HUDEP-2 (cell line): Measurements from ENCODE around the gene GGA1.
A peak's percentile ranks its signal among the peaks of the same experiment; 100 is the strongest.
"Not testable (repeated sequence)": the region's sequence is repeated elsewhere in the genome, so short reads cannot be mapped to it uniquely, and the experiment has no call there.

Source experiments
- DNase-seq, 76 experiments: peaks; one replicate each; lab custom pipeline; 2025; ENCODE audit not compliant: unreplicated experiment in 76 of 76; lab: John Stamatoyannopoulos, UW

The GGA1 gene

GRCh38 chr22:37640591-37641560 is 32.2 kb downstream of the GGA1 start:
- no peak for DNase-seq

- peak in 1 of 76 experiments; percentile 3 for DNase-seq
These were observed 32.9 kb downstream of the GGA1 start for GRCh38 chr22:37641561-37641949.

- DNase-seq: peak in 68 of 76 experiments; percentile 16 to 87 (median 70)
These were observed 34.7 kb downstream of the GGA1 start for GRCh38 chr22:37643225-37643847.

- no peak for DNase-seq
These were observed 38.7 kb downstream of the GGA1 start for GRCh38 chr22:37647317-37647716.

- peak in 75 of 76 experiments; percentile 25 to 97 (median 87) for DNase-seq
These were observed 39.3 kb downstream of the GGA1 start for GRCh38 chr22:37647928-37648327.

- DNase-seq: no peak
These were observed 42.0 kb downstream of the GGA1 start for GRCh38 chr22:37650463-37651136.

GRCh38 chr22:37654563-37655251 is 46.1 kb downstream of the GGA1 start:
- DNase-seq: no peak

- no peak for DNase-seq
These were observed 46.6 kb downstream of the GGA1 start for GRCh38 chr22:37655252-37655563.

GRCh38 chr22:37656583-37656982 is 47.9 kb downstream of the GGA1 start:
- not testable (repeated sequence) for DNase-seq

- DNase-seq: peak in 36 of 76 experiments; percentile 14 to 62 (median 31)
These were observed 49.0 kb downstream of the GGA1 start for GRCh38 chr22:37657590-37658132.

- peak; percentile 51 to 100 (median 98) for DNase-seq
These were observed 49.8 kb downstream of the GGA1 start, which contains the start of gene PDXP for GRCh38 chr22:37658133-37659065. Gene PDXP, plus strand, starts transcription at chr22:37658723. Its CDS starts 60 bp downstream, at chr22:37658783.

GRCh38 chr22:37659066-37659896 is 50.6 kb downstream of the GGA1 start:
- peak in 1 of 76 experiments; percentile 2 for DNase-seq

- peak in 59 of 76 experiments; percentile 10 to 66 (median 46) for DNase-seq
These were observed 51.5 kb downstream of the GGA1 start for GRCh38 chr22:37659897-37660708.

- DNase-seq: no peak
These were observed 52.0 kb downstream of the GGA1 start for GRCh38 chr22:37660709-37661045.

- DNase-seq: peak in 5 of 76 experiments; percentile 5 to 41 (median 12)
These were observed 52.7 kb downstream of the GGA1 start for GRCh38 chr22:37661160-37661924.

- no peak for DNase-seq
These were observed 53.4 kb downstream of the GGA1 start for GRCh38 chr22:37662039-37662438.
